K562 (cell line): ENCODE measurements around the gene GPHN. TPM values are rescaled to one million over a fixed set of nuclear protein-coding genes. Genes with fewer than 3 reads are reported as not detected.

Experiments used
- ATAC-seq: fragments of 200-7000 bp; cut with Tn5 transposase; 3 replicates; pipeline ENCODE4 v1.9.1; 2020; ENCODE audit warnings: moderate library complexity
- BruUV-seq: library from RNA; stranded (reverse); fragments of 400-500 nt; replicated peaks from 2 replicates; lab custom pipeline; 2021; lab: Mats Ljungman, UMichigan
- CTCF ChIA-PET: fragments of 300-600 bp; formaldehyde crosslinking; extraction: SDS; loops from one replicate; lab custom pipeline; 2021; ENCODE audit warnings: low intra/inter-chr PET ratio; lab: Yijun Ruan, JAX
- POLR2A ChIA-PET: fragments of 300-600, 350-650 bp; sonication (Branson Sonifier 250); formaldehyde crosslinking; extraction: SDS; loops from one replicate; lab custom pipeline; 2021; ENCODE audit warnings: antibody characterized with exemption, inconsistent platforms; lab: Yijun Ruan, JAX
- DNase-seq, 4 experiments: peaks; one replicate each; pipeline versions ENCODE4 v3.0.0 to v3.0.0-alpha.2; 2011 to 2018; ENCODE audit warnings: low spot score in 3 of 4, mixed read lengths in 3 of 4; ENCODE audit errors: extremely low read depth in 1 of 4
- FAIRE-seq: peaks from 2 replicates; lab custom pipeline; 2011; peaks lifted over from hg19 to GRCh38; lab: Jason Lieb, UNC
- H2AFZ ChIP-seq: 2 replicates; pipeline ENCODE4 v1.6.0; 2011; ENCODE audit warnings: low read depth, low read length, control low read depth, inconsistent platforms
- H3K27ac ChIP-seq: fragments of 200-600 bp; 3 replicates; pipeline ENCODE4 v1.8.0; 2011; ENCODE audit warnings: low read depth, mild to moderate bottlenecking, control low read depth, inconsistent platforms, low read length, moderate library complexity, mixed read lengths; ENCODE audit errors: extremely low read depth
- H3K27me3 ChIP-seq, 2 experiments: fragments of 300-600 bp in 1 of 2; 2 replicates in 1 of 2; 3 replicates in 1 of 2; pipeline versions ENCODE4 v1.6.0 to v1.8.0; 2011; ENCODE audit warnings: inconsistent platforms in 2 of 2, low read length in 2 of 2, mild to moderate bottlenecking in 1 of 2, mixed read lengths in 1 of 2, moderate library complexity in 1 of 2; ENCODE audit not compliant: control insufficient read depth in 2 of 2, insufficient read depth in 2 of 2
- H3K36me3 ChIP-seq: fragments of 300-600 bp; 3 replicates; pipeline ENCODE4 v1.8.0; 2011; ENCODE audit warnings: mild to moderate bottlenecking, low read length, inconsistent platforms; ENCODE audit not compliant: control insufficient read depth, insufficient read depth
- H3K4me1 ChIP-seq, 2 experiments: fragments of 200-600 bp in 1 of 2; replicated peaks in 1 of 2; 2 replicates in 1 of 2; 3 replicates in 1 of 2; pipeline versions ENCODE4 v1.5.1 to v1.8.0; 2011; ENCODE audit warnings: inconsistent platforms in 2 of 2, low read length in 2 of 2, mild to moderate bottlenecking in 1 of 2, mixed read lengths in 1 of 2, moderate library complexity in 1 of 2; ENCODE audit not compliant: control insufficient read depth in 2 of 2, insufficient read depth in 2 of 2
- H3K4me2 ChIP-seq: 2 replicates; pipeline ENCODE4 v1.6.1; 2011; ENCODE audit warnings: low read length, control low read depth, inconsistent platforms, mixed read lengths; ENCODE audit not compliant: insufficient read depth
- H3K4me3 ChIP-seq: fragments of 200-600 bp; sonication (generic), shearing (Covaris generic); 2 replicates; pipeline ENCODE4 v1.5.1; 2016; ENCODE audit warnings: control low read depth, inconsistent platforms
- H3K79me2 ChIP-seq: fragments of 200-600 bp; 3 replicates; pipeline ENCODE4 v1.8.0; 2011; ENCODE audit warnings: low read length, inconsistent platforms; ENCODE audit not compliant: control insufficient read depth, insufficient read depth
- H3K9ac ChIP-seq, 2 experiments: 2 replicates each; pipeline versions ENCODE4 v1.6.0 to v1.6.1; 2011; ENCODE audit warnings: low read depth in 2 of 2, low read length in 2 of 2, control low read depth in 1 of 2, inconsistent platforms in 1 of 2, mild to moderate bottlenecking in 1 of 2, mixed read lengths in 1 of 2; ENCODE audit not compliant: insufficient read depth in 1 of 2
- H3K9me1 ChIP-seq: one replicate; pipeline ENCODE4 v1.6.0; 2011; ENCODE audit warnings: inconsistent platforms, mild to moderate bottlenecking, low read length, moderate library complexity; ENCODE audit not compliant: control insufficient read depth, insufficient read depth
- H3K9me3 ChIP-seq: replicated peaks from 2 replicates; pipeline ENCODE4 v1.5.1; 2011; ENCODE audit warnings: low read depth, low read length, inconsistent platforms; ENCODE audit not compliant: control insufficient read depth, insufficient read depth
- H4K20me1 ChIP-seq: replicated peaks from 2 replicates; pipeline ENCODE4 v1.6.1; 2011; ENCODE audit warnings: low read length, inconsistent platforms, mixed read lengths; ENCODE audit not compliant: control insufficient read depth, insufficient read depth
- CBFA2T3 ChIP-seq: fragments of 450-650 bp; IDR thresholded peaks from 2 replicates; pipeline ENCODE4 v1.6.1; 2017
- ERF ChIP-seq: fragments of 450-650 bp; formaldehyde crosslinking; IDR thresholded peaks from 2 replicates; pipeline ENCODE4 v1.4.0; 2020; ENCODE audit warnings: mild to moderate bottlenecking, mixed read lengths
- HDGF ChIP-seq: fragments of 450-650 bp; IDR thresholded peaks from 2 replicates; pipeline ENCODE4 v1.6.1; 2016
- LARP7 ChIP-seq: fragments of 450-650 bp; IDR thresholded peaks from 2 replicates; pipeline ENCODE4 v1.6.1; 2016
- WHSC1 ChIP-seq: IDR thresholded peaks from one replicate; pipeline ENCODE4 v1.6.1; 2012; ENCODE audit warnings: low read length, control low read depth, inconsistent platforms
- ZNF282 ChIP-seq: sonication (generic); formaldehyde crosslinking; IDR thresholded peaks from 2 replicates; pipeline ENCODE4 v1.8.1; 2023; ENCODE audit warnings: missing genetic modification reagents
- WGBS: fragments of 100-300 bp; shearing (Covaris generic); methylation state at CpG from one replicate; pipeline ENCODE4 v1.1.6; 2016; ENCODE audit warnings: low coverage, mixed read lengths; ENCODE audit not compliant: insufficient coverage; ENCODE audit errors: missing lambda C conversion rate; 5-methylcytosine and 5-hydroxymethylcytosine counted together
- in situ Hi-C: fragments of 300-500 bp; cut with MboI; formaldehyde crosslinking; loops from 4 replicates; pipeline ENCODE4 v1.15.0; 2018; ENCODE audit warnings: inconsistent platforms, mixed read lengths
- intact Hi-C: fragments of 100-400 bp; cut with micrococcal nuclease; formaldehyde crosslinking; loops from 2 replicates; pipeline ENCODE4 v1.14.2; 2022
- polyA plus RNA-seq, 8 experiments: library from polyadenylated mRNA; depleted of rRNA in 4 of 8; stranded (reverse) in 5 of 8; unstranded in 3 of 8; fragments of >200 nt; fragmentation: Nextera tagmentation in 2 of 8; fragmentation: Illumina TruSeq in 1 of 8; extraction: Ambion mirVana in 2 of 8; extraction: Trizol in 1 of 8; gene quantifications; 2 replicates each; pipeline versions ENCODE4 v1.2.1 to v1.2.3, GENCODE V29; 2011 to 2014; ENCODE audit warnings: inconsistent platforms in 1 of 8, missing spikeins in 1 of 8
- total RNA-seq, 7 experiments: library from RNA; depleted of rRNA in 6 of 7; stranded (reverse); fragments of >200 nt in 6 of 7; fragmentation: Illumina TruSeq in 2 of 7; extraction: Trizol in 2 of 7; gene quantifications; 2 replicates each; pipeline versions ENCODE4 v1.2.1 to v1.2.3, GENCODE V29; 2011 to 2021; ENCODE audit warnings: low replicate concordance in 1 of 7
- TF ChIP-seq, protein P1 (sequence below): fragments of 450-650 bp; IDR thresholded peaks from 2 replicates; pipeline ENCODE4 v1.6.1; 2017; ENCODE audit warnings: mild to moderate bottlenecking, moderate library complexity
- TF ChIP-seq, protein P2 (sequence below): sonication (generic); formaldehyde crosslinking; IDR thresholded peaks from 2 replicates; pipeline ENCODE4 v1.8.0; 2023; ENCODE audit warnings: mild to moderate bottlenecking, missing genetic modification reagents

The GPHN gene
- total and polyA plus RNA-seq, 9 of the 15 experiments (the other 6 are each of a cell fraction or from before 2014, with no cell fraction given), result 5.9 to 16.0 (median 11.4) TPM

DNA sequence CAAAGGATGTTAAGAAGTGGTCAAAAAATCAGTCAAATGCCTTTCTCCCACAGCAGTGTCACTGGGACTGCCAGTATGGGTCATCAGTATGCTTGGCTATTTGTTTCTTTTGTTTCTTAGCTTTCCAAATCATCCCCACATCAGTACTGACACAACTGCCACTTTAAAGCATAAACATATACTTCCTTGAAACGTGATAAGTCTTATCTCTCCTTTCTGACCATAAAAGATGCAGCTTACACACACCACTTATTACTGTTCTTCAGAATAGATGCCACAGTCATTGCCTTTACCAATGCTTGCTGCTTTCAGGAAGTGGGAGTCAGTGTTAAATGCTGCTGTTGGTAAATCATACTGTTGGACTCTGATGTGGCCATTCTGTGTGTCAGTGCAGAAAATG, 662.7 kb downstream of the GPHN start:
- Histone ChIP-seq H3K79me2 (no peaks in the 10 kb centered on the region), H2AFZ (no peak overlapping the region), H3K27ac (no peak overlapping the region), H3K36me3 (no peaks in the 10 kb centered on the region)
- BruUV-seq, result no TSS peak
- intact Hi-C loops (no loop called here), in situ Hi-C loops (no loop called here)
- WGBS, result 7% methylated on average over 1 of the region's 1 CpG
- DNase-seq (no peak), ATAC-seq (no peak), FAIRE-seq (no peak)
- TF ChIP-seq WHSC1 (no peak), ZNF282 (CRISPR knock-in tag) (no peak), HDGF (no peak), LARP7 (no peak), CBFA2T3 (no peak), ERF (CRISPR knock-in tag) (no peak)
- TF ChIP-seq, protein P1, sequence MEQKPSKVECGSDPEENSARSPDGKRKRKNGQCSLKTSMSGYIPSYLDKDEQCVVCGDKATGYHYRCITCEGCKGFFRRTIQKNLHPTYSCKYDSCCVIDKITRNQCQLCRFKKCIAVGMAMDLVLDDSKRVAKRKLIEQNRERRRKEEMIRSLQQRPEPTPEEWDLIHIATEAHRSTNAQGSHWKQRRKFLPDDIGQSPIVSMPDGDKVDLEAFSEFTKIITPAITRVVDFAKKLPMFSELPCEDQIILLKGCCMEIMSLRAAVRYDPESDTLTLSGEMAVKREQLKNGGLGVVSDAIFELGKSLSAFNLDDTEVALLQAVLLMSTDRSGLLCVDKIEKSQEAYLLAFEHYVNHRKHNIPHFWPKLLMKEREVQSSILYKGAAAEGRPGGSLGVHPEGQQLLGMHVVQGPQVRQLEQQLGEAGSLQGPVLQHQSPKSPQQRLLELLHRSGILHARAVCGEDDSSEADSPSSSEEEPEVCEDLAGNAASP, result no peak
- TF ChIP-seq, protein P2, sequence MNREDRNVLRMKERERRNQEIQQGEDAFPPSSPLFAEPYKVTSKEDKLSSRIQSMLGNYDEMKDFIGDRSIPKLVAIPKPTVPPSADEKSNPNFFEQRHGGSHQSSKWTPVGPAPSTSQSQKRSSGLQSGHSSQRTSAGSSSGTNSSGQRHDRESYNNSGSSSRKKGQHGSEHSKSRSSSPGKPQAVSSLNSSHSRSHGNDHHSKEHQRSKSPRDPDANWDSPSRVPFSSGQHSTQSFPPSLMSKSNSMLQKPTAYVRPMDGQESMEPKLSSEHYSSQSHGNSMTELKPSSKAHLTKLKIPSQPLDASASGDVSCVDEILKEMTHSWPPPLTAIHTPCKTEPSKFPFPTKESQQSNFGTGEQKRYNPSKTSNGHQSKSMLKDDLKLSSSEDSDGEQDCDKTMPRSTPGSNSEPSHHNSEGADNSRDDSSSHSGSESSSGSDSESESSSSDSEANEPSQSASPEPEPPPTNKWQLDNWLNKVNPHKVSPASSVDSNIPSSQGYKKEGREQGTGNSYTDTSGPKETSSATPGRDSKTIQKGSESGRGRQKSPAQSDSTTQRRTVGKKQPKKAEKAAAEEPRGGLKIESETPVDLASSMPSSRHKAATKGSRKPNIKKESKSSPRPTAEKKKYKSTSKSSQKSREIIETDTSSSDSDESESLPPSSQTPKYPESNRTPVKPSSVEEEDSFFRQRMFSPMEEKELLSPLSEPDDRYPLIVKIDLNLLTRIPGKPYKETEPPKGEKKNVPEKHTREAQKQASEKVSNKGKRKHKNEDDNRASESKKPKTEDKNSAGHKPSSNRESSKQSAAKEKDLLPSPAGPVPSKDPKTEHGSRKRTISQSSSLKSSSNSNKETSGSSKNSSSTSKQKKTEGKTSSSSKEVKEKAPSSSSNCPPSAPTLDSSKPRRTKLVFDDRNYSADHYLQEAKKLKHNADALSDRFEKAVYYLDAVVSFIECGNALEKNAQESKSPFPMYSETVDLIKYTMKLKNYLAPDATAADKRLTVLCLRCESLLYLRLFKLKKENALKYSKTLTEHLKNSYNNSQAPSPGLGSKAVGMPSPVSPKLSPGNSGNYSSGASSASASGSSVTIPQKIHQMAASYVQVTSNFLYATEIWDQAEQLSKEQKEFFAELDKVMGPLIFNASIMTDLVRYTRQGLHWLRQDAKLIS (CRISPR knock-in tag), result no peak
- TF ChIP-seq, all 486 proteins: peak for 0
- Histone ChIP-seq H3K4me3 (no peak overlapping the region), H3K9ac (no peak overlapping the region), H3K4me2 (no peak overlapping the region), H3K9me1 (no peaks in the 10 kb centered on the region), H4K20me1 (no peaks in the 10 kb centered on the region), H3K27me3 (no peaks in the 10 kb centered on the region), H3K4me1 (no peaks in the 10 kb centered on the region), H3K9me3 (peaks cover 2% of the 10 kb centered on the region)
- ChIA-PET CTCF (interaction anchor here (0.6 kb wide), 2 partner anchors 164 to 1028 kb away, joined by 3 read pairs; no protein-coding TSS in a partner anchor), POLR2A (no interaction called here)
